GM18951 (cell line): ENCODE results near the gene PRKCZ.

ENCODE experiments used
- POLR2A ChIP-seq: IDR thresholded peaks from 4 replicates; pipeline ENCODE4 v1.6.1; 2011; ENCODE audit warnings: mild to moderate bottlenecking; ENCODE audit not compliant: insufficient read length, insufficient read depth; ENCODE audit errors: extremely low read depth
- in situ Hi-C: fragments of 300-500 bp; cut with MboI; formaldehyde crosslinking; loops from one replicate; pipeline ENCODE4 v1.12.0; 2022; ENCODE audit warnings: low sequenced_read_pairs, mixed read lengths, inconsistent platforms; ENCODE audit not compliant: unreplicated experiment

Gene PRKCZ

GRCh38 chr1:2168535-2168934, 118.3 kb downstream of the PRKCZ start:
- in situ Hi-C loops: no loop called here
- TF ChIP-seq POLR2A: no peak

DNA sequence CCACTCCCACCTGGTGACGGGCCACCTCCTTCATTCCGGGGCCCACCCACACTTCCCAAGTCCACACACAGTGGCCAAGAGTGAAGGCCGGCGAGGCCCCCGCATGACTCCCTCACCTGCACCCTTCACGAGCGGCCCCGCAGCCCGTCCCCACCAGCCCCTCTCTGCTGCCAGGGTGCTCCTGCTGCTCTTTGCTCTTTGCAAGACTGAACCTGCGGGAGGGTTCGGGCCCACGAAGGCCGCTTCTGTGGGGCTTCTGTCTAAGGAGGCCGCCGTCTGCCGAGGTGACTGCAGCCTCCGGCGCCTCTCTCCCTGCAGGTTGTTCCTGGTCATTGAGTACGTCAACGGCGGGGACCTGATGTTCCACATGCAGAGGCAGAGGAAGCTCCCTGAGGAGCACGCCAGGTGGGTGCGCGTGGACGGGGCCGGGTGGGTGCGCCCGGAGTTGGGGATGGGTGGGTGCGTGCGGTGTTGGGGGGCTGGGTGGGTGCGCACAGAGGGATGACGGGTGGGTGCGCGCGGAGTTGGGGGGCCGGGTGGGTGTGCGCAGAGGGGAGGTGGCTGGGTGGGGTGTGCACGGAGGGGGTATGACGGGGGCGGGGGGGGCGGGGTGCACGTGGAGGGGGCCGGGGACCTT, 119.1 kb downstream of the PRKCZ start:
- in situ Hi-C loops: no loop called here
- no peak for TF ChIP-seq POLR2A

- in situ Hi-C loops: no loop called here
- TF ChIP-seq POLR2A: no peak
These were observed 120.0 kb downstream of the PRKCZ start for GRCh38 chr1:2170211-2170610.

GRCh38 chr1:2172012-2172411, 121.8 kb downstream of the PRKCZ start:
- no peak for TF ChIP-seq POLR2A
- in situ Hi-C loops: no loop called here

DNA sequence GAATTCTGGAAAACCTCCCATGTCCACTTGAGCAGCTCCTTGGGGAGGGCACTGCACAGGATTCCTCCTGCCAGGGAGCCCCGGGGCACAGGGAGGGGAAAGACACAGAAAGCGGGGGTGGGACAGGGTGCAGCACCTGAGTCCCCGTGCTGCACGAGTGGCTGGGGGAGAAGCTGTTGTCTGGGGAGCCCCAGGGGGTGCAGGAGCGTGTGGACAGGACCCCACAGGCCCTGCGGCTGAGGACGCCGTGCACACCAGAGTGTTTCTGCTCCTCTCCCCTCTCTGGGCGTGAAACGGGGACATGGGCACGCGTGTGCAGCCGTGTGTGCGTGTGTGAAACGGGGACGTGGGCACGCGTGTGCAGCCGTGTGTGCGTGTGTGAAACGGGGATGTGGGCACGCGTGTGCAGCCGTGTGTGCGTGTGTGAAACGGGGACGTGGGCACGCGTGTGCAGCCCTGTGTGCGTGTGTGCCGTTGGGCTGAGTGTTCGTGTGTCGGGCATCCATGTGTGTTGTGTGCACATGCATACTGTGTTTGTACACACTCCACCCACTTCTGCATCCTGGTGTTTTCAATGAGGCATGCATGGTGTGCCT, 122.4 kb downstream of the PRKCZ start:
- TF ChIP-seq POLR2A: no peak
- in situ Hi-C loops: no loop called here

DNA sequence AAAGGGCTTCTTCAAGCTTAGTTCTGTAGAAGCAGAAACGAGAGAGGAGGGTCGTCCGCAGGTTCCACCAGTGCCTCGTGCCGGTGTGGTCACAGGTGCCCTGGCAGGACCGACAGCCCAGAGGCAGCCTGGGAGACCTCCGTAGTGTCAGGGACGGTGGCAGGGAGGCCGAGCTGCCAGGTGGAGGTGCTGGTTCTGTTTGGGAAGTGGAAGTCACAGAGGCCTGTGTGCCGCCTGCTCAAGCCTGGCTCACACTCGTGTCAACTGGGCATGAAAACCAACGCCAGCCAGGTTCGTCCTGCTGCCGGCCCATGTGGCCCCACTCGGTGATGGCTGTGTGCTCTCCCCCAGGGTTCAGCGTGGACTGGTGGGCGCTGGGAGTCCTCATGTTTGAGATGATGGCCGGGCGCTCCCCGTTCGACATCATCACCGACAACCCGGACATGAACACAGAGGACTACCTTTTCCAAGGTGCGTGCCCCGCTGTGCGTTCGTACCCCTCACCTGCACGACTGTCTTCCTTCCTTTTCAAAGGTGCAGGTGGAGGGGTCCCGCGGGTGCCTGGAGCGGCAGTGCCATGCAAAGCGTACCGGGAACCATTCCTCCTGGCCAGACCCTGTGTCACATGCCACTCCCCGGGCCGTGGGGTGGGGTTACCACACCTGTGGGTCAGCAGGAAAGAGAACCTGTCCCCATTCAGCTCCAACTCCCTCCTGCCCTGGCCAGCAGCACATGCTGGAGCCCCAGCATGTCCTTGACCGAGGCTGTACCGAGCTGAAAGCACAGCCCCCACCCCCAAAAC, 123.5 kb downstream of the PRKCZ start:
- TF ChIP-seq POLR2A: no peak
- in situ Hi-C loops: no loop called here

DNA sequence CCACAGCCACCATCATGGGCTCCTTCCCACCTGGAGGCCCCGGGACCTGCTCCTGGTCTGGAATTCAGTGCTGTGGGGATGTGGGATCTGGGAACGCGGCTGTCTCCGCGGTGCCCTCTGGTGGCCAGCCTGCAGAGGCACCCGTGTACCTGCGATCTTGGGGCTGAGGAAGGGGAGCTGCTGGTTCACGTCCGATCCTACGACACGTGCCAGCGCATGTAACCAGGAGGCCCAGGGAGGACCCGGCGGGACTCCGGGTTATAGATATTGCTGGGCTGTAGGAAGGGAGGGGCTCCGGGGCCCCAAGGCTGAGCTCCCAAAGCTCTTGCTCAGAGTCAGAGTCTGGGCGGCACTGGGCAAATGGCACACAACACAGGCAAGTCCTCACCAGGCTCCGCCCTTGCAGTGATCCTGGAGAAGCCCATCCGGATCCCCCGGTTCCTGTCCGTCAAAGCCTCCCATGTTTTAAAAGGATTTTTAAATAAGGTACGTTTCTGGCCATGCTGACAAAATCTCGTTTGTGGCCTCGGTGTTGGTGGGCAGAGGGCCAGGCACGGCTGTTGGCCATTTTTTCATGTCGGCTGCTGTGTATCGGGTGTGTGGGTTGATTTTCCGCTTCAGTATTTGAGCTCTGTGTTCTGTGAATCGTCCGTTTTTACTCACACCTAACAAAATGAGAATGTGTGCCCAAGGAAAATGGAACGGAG, 124.3 kb downstream of the PRKCZ start:
- in situ Hi-C loops: loop anchor here (25.0 kb wide), 2 partner anchors 388 to 613 kb away; partner anchors contain the start of gene TNFRSF14
- no peak for TF ChIP-seq POLR2A

DNA sequence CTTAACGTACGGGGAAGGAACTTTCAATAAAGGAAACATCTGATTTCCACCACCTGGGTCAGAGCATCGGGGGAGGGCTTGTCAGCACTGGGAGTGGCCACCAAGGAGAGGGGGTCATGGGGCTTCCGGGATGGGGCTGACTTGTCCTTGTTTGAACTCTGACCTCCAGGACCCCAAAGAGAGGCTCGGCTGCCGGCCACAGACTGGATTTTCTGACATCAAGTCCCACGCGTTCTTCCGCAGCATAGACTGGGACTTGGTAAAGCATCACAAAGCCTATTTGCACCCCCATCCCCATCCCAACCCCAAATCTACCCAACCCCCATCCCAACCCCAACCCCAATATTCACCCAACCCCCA, 124.8 kb downstream of the PRKCZ start:
- in situ Hi-C loops: loop anchor here (25.0 kb wide), 2 partner anchors 387 to 612 kb away; partner anchors contain the start of gene TNFRSF14
- TF ChIP-seq POLR2A: no peak

- in situ Hi-C loops: loop anchor here (25.0 kb wide), 2 partner anchors 386 to 611 kb away; partner anchors contain the start of gene TNFRSF14
- TF ChIP-seq POLR2A: no peak
These were observed 125.7 kb downstream of the PRKCZ start for GRCh38 chr1:2175681-2176454.

- in situ Hi-C loops: loop anchor here (25.0 kb wide), 2 partner anchors 386 to 611 kb away; partner anchors contain the start of gene TNFRSF14
- TF ChIP-seq POLR2A: no peak
These were observed 126.4 kb downstream of the PRKCZ start for GRCh38 chr1:2176615-2177014.

- in situ Hi-C loops: loop anchor here (25.0 kb wide), 2 partner anchors 385 to 610 kb away; partner anchors contain the start of gene TNFRSF14
These were observed 127.3 kb downstream of the PRKCZ start for GRCh38 chr1:2177541-2177940.

DNA sequence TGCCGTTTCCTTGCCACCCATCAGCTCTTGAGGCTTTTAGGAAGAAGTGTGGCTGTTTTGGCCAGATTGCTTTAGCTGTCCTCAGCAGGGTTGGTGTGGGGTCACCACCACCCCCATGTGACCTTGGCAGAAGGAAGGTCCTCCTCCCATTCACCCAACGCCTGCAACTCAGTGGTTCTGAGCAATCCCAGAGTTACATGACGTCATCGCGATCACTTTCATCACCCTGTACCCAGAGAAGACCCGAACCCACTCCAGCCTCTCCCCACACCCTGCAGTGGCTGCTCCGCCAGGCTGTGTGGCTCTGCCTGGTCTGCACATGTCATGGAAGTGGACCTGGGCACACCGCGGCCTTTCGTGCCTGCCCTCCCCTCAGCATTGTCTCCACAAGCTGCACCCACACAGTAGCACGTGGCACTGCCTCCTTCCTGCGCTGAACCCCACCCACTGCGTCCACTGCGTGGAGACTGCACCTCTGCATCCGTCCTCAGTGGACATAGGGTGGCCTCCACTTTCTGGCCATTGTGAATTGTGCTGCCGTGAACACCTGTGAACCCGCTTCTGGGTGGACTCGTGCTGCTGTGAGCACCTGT, 127.8 kb downstream of the PRKCZ start:
- in situ Hi-C loops: loop anchor here (25.0 kb wide), 2 partner anchors 384 to 609 kb away; partner anchors contain the start of gene TNFRSF14
- no peak for TF ChIP-seq POLR2A

More at GRCh38 chr1:2177541-2177940, 127.3 kb downstream of the PRKCZ start:
- no peak for TF ChIP-seq POLR2A
